Uterus (tissue), 4 donors: ENCODE data around the gene FBXO48. TPM values are rescaled to one million over a fixed set of nuclear protein-coding genes. Genes with fewer than 3 reads are reported as not detected.
"Not testable (repeated sequence)": the region's sequence is repeated elsewhere in the genome, so short reads cannot be mapped to it uniquely, and the experiment has no call there.

Experiments used
- DNase-seq, 2 donors: peaks; one replicate each; pipeline ENCODE4 v3.0.0-alpha.2; 2019 to 2020
- H3K27ac ChIP-seq, 2 donors: fragments of 200-600 bp; sonication (generic); 1 replicate in 1 of 2; 2 replicates in 1 of 2; pipeline ENCODE4 v1.5.1; 2016 to 2018
- H3K27me3 ChIP-seq, 2 donors: fragments of 200-600 bp; sonication (generic); one replicate each; pipeline ENCODE4 v1.5.1; 2018 to 2019; ENCODE audit warnings: control low read depth in 1 of 2
- H3K36me3 ChIP-seq, 2 donors: fragments of 200-600 bp; sonication (generic); one replicate each; pipeline ENCODE4 v1.5.1; 2019; ENCODE audit warnings: control low read depth in 1 of 2
- H3K4me1 ChIP-seq, 2 donors: fragments of 200-600 bp; sonication (generic); one replicate each; pipeline ENCODE4 v1.5.1; 2018 to 2019; ENCODE audit warnings: control low read depth in 1 of 2
- H3K4me3 ChIP-seq, 2 donors: fragments of 200-600 bp; sonication (generic); 1 replicate in 1 of 2; 2 replicates in 1 of 2; pipeline ENCODE4 v1.5.1; 2018 to 2019; ENCODE audit warnings: mild to moderate bottlenecking in 1 of 2
- H3K9me3 ChIP-seq, 2 donors: fragments of 200-600 bp; sonication (generic); one replicate each; pipeline ENCODE4 v1.5.1; 2019; ENCODE audit warnings: control low read depth in 1 of 2
- CTCF ChIP-seq, 4 experiments: fragments of 200-600 bp in 2 of 4; fragments of 450-650 bp in 2 of 4; sonication (generic) in 2 of 4; IDR thresholded peaks; one replicate each; pipeline ENCODE4 v1.5.1; 2016 to 2019; ENCODE audit warnings: antibody characterized with exemption in 4 of 4, mild to moderate bottlenecking in 2 of 4, moderate library complexity in 1 of 4
- POLR2A ChIP-seq, 2 donors: fragments of 450-650 bp; IDR thresholded peaks; one replicate each; pipeline ENCODE4 v1.6.1; 2016; ENCODE audit warnings: antibody characterized with exemption in 2 of 2, mild to moderate bottlenecking in 1 of 2, moderate library complexity in 1 of 2
- intact Hi-C: fragments of 100-400 bp; cut with DNase I; formaldehyde crosslinking; loops from one replicate; pipeline ENCODE4 v1.15.1; 2023; ENCODE audit warnings: low total_unique reads
- total RNA-seq, 4 donors: library from RNA; depleted of rRNA in 3 of 4; stranded (reverse); fragments of >200 nt in 3 of 4; gene quantifications; one replicate each; pipeline versions ENCODE4 v1.1.0 to v1.2.4, GENCODE V29; 2014 to 2023
- donor health status: DM: yes; HTN: yes; CAD: no.

FBXO48 gene
- total RNA-seq, 4 donors from 2014 or later, result 0.55 to 6.8 (median 1.5) TPM; not detected in 1

GRCh38 chr2:68499133-68499532, 32.0 kb upstream of the FBXO48 start:
- Histone ChIP-seq H3K36me3 (no peaks in the 10 kb centered on the region), H3K27me3 (no peaks in the 10 kb centered on the region), H3K4me1 (no peaks in the 10 kb centered on the region), H3K27ac (no peak overlapping the region), H3K9me3 (no peaks in the 10 kb centered on the region), H3K4me3 (no peak overlapping the region)
- intact Hi-C loops, result no loop called here
- no peak for DNase-seq
- TF ChIP-seq POLR2A (IDR thresholded peaks at IDR 0.05) (no peak), CTCF (IDR thresholded peaks at IDR 0.05) (no peak)

- no peaks in the 10 kb centered on the region for H3K4me1 ChIP-seq
- intact Hi-C loops, result no loop called here
- no peak overlapping the region for H3K27ac ChIP-seq
- H3K9me3 ChIP-seq, result no peaks in the 10 kb centered on the region
- no peaks in the 10 kb centered on the region for H3K27me3 ChIP-seq
- no peaks in the 10 kb centered on the region for H3K36me3 ChIP-seq
- no peak for DNase-seq
- H3K4me3 ChIP-seq, result no peak overlapping the region
- TF ChIP-seq CTCF (IDR thresholded peaks at IDR 0.05) (no peak), POLR2A (IDR thresholded peaks at IDR 0.05) (no peak)
Observed at GRCh38 chr2:68491582-68491981, 24.5 kb upstream of the FBXO48 start.

- Histone ChIP-seq H3K9me3 (no peaks in the 10 kb centered on the region), H3K27me3 (no peaks in the 10 kb centered on the region), H3K27ac (no peak overlapping the region), H3K4me1 (no peaks in the 10 kb centered on the region), H3K36me3 (no peaks in the 10 kb centered on the region), H3K4me3 (no peak overlapping the region)
- no peak for TF ChIP-seq CTCF (IDR thresholded peaks at IDR 0.05)
- no peak for TF ChIP-seq POLR2A (IDR thresholded peaks at IDR 0.05)
- DNase-seq, result no peak
- intact Hi-C loops, result no loop called here
Observed at GRCh38 chr2:68489282-68489681, 22.2 kb upstream of the FBXO48 start.

- H3K4me1 ChIP-seq, H3K27ac ChIP-seq, H3K36me3 ChIP-seq, DNase-seq, H3K4me3 ChIP-seq, H3K9me3 ChIP-seq, intact Hi-C loops, H3K27me3 ChIP-seq: not testable (repeated sequence)
Observed at GRCh38 chr2:68488605-68489004, 21.5 kb upstream of the FBXO48 start.

GRCh38 chr2:68487773-68488355, 20.8 kb upstream of the FBXO48 start:
- no peak overlapping the region for H3K27ac ChIP-seq
- no peaks in the 10 kb centered on the region for H3K9me3 ChIP-seq
- intact Hi-C loops, result no loop called here
- H3K36me3 ChIP-seq, result no peaks in the 10 kb centered on the region
- no peaks in the 10 kb centered on the region for H3K27me3 ChIP-seq
- H3K4me3 ChIP-seq, result no peak overlapping the region
- peak; percentile 22 to 42 (median 30) for TF ChIP-seq CTCF (IDR thresholded peaks at IDR 0.05)
- no peak for TF ChIP-seq POLR2A (IDR thresholded peaks at IDR 0.05)
- H3K4me1 ChIP-seq, result no peaks in the 10 kb centered on the region
- no peak for DNase-seq

- Histone ChIP-seq H3K27ac (no peak overlapping the region), H3K27me3 (no peaks in the 10 kb centered on the region), H3K4me1 (no peaks in the 10 kb centered on the region), H3K9me3 (no peaks in the 10 kb centered on the region), H3K4me3 (no peak overlapping the region), H3K36me3 (no peaks in the 10 kb centered on the region)
- no peak for TF ChIP-seq CTCF (IDR thresholded peaks at IDR 0.05)
- no peak for TF ChIP-seq POLR2A (IDR thresholded peaks at IDR 0.05)
- DNase-seq, result no peak
- intact Hi-C loops, result no loop called here
Observed at GRCh38 chr2:68483011-68483410, 15.9 kb upstream of the FBXO48 start.
